ENCODE data around the gene MED12.
A peak's percentile ranks its signal among the peaks of the same experiment; 100 is the strongest.
"Not testable (repeated sequence)": the region's sequence is repeated elsewhere in the genome, so short reads cannot be mapped to it uniquely, and the experiment has no call there.

Gene MED12

DNA sequence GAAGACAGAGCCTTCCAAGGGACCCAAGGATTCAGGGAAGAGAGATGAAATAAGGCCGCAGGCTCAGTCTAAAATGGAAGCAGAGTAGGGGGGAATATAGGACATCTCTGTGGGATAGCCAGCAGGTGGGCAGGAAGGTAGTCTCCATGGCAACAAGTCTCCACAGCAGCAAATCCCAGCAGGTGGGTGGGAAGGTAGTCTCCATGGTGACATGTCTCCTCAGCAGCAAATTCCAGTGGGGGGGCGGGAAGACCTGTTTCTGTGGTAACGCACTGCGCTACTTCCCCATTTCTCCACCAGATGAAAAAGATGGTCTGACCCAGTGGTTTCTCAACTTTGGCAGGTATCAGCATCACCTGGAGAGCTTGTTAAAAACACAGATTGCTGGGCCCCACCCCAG, 44.6 kb downstream of the MED12 start:
- no peak for DNase-seq

DNA sequence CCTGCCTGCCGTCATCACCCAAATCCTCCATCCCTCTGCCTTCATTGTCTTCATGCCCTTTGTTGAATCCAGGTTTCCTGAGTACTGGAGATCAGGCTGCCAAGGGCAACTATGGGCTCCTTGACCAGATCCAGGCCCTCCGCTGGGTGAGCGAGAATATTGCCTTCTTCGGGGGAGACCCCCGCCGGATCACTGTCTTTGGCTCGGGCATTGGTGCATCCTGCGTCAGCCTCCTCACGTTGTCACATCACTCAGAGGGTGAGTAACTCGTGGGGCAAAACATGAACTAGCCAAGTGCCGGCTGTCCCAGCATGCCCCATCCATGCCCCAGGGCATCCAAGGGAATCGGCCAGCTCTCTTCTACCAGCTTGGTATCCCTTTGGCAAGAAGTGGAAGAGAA, 45.7 kb downstream of the MED12 start:
- no peak for DNase-seq

DNA sequence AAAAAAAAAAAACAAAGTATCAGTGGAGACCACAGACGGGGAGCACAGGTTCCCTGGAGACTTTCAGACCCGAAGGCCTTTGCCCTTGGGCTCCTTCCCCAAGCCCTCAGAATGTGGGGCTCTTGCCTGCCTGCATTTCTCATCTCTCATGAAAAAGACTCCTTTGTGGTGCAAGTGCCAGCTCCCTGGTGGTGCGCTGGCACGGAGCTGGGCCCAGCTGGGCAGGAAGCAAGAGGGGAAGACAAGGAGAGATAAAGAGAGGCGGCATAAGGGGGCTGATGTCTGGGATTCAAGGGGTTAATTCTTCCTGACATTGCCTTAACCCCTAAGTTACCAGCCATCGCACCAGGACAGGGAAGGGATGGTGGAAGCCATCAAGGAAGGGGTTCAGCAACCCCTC, 48.1 kb downstream of the MED12 start:
- DNase-seq, result no peak

DNA sequence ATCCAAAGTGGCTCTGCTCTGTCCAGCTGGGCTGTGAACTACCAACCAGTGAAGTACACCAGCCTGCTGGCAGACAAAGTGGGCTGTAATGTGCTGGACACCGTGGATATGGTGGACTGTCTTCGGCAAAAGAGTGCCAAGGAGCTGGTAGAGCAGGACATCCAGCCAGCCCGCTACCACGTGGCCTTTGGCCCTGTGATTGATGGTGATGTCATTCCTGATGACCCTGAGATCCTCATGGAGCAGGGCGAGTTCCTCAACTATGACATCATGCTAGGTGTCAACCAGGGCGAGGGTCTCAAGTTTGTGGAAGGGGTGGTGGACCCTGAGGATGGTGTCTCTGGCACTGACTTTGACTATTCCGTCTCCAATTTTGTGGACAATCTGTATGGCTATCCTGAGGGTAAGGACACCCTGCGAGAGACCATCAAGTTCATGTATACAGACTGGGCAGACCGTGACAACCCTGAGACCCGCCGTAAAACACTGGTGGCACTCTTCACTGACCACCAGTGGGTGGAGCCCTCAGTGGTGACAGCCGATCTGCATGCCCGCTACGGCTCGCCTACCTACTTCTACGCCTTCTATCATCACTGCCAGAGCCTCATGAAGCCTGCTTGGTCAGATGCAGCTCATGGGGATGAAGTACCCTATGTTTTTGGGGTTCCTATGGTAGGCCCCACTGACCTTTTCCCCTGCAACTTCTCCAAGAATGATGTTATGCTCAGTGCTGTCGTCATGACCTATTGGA, 48.8 kb downstream of the MED12 start:
- DNase-seq, result no peak

DNA sequence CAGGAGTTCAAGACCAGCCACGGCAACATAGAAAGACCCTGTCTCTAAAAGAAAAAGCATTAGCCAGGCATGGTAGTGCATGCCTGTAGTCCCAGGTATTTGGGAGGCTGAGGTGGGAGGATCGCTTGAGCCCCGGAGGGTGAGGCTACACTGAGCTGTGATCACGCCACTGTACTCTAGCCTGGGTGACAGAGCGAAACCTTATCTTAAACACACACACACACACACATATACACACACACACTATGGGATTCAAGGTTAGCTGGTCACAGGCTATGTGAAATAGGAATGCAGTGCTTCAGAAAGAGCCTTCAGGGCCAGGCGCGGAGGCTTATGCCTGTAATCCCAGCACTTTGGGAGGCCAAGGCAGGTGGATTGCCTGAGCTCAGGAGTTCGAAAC, 49.7 kb downstream of the MED12 start:
- no peak for DNase-seq

DNA sequence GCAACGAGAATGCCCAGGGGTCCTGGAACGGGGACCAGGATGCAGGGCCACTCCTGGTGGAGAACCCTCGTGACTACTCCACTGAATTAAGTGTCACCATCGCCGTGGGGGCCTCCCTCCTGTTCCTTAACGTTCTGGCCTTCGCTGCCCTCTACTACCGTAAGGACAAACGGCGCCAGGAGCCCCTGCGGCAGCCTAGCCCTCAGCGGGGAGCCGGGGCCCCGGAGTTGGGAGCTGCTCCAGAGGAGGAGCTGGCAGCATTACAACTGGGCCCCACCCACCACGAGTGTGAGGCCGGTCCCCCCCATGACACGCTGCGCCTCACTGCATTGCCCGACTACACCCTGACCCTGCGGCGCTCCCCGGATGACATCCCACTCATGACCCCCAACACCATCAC, 51.2 kb downstream of the MED12 start:
- DNase-seq, result no peak

DNA sequence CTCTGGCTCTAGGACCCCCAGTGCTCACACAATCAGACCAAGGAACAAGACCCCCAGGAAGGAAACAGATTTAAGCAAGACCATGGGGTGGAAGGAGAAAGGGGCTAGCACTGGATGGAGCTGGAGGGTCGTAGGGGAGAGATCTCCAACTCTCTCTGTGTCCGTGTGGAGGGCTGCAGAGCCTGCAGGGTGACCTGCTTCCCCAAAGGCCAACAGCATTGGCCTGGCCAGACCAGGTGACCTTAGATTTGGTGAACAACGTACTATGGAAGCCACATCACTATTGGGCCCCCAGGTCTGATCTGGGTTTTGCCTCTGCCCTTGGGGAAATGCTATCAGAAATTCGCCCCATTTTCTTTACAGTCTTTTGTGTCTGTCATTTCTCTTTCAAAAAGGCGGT, 52.3 kb downstream of the MED12 start:
- no peak for DNase-seq

DNA sequence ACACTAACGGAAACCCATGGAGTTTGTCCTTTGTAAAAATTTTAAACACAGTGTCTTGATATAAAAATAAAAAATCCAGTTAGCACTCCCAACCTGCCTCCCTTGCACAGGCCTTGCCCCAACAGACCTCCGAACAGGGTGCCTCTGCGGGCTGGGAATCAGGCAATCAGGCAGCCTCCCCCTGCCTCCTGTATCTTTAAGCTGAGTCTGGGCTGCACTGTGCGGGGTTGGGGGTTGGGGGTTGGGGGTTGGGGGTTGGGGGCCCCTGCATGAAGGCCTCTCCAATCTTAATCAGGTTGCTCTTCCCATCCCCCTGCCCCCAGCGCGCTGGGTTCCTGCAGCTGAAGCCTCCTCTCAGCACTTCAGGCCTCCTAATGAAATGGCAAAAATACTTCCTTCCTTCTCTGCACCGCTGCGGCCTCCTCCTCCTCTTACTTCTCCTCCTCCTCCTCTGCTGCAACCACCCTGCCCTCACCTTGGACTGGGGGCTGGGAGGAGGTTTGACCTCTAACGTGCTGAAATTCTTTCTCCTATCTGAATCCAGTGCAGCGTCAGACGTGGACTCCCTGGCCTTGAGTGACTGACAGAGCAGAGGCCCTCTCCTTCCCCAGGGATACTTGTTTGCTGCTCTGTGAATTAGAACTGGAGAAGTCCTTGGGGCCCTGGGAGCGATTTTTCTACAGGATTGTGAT, 52.9 kb downstream of the MED12 start:
- no peak for DNase-seq

DNA sequence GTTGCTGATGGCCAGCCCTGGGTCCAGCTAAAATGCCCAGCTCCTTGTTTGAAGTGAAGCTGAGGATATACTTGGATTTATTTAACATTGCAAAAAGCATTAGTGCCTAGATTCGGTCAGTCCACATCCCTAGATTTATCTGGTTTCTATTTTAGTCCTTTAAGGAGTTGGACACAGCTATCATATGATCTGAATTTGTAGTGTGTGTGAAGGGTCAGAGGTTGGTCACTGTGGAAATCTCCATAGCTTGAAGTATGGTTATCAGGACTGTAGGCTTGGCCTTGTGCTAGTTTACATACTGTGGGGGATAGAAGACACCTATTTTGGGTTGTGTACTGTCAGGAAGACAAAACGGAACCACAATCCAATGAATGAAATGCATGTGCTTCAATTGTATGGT, 55.0 kb downstream of the MED12 start:
- DNase-seq, result no peak

DNA sequence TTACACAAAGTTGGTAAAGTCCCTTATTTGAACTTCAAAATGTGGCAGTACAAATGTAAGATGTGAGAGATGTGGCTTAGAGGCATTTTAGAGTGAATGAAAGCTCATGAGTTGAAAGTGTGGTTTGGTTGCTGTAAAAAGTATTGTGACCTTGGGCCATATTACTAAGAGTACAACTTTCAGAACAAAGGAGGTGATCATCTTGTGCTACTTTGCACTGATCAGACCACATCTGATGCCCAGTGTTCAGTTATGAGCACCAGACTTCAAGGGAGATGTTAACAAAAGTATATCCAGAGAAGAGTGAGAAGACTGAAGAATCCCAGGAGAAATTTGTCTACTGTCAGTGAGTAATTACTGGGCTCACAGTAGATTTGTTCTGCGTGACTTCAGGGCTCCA, 56.4 kb downstream of the MED12 start:
- no peak for DNase-seq

DNA sequence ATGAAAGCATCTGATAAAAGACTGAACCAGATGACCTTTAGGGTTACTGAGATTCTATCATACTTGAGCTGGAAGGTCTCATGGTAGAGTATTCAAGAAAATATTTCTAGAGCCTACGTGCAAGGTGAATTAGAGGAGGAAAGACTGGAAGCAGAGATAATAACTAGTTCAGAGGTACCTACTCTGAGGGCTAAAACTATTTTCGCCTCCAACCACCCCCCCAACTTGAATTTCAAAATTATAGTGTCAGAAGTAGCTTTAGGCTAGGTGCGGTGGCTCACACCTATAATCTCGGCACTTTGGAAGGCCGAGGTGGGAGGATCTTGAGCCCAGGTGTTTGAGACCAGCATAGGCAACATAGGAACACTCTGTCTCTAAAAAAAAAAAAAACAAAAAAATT, 57.1 kb downstream of the MED12 start:
- DNase-seq, result no peak

DNA sequence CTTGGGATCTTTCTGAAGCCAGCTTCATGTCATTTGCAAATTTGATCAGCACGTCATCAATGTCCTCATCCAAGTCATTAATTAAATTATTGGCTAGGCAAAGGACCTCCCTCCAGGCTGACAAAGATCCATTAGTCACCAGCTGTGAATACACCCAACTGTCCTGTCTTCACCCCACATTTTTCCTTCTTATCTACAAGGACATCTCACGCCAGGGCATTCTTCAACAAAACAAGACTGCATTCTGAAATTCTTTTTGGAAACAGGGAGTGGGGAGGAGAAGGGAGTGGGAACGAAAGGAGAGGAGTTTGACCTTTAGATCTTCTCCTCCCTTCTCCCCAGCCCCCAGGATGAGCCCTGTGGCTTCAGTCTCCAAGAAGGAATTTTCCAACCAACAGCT, 58.9 kb downstream of the MED12 start:
- DNase-seq, result no peak

DNA sequence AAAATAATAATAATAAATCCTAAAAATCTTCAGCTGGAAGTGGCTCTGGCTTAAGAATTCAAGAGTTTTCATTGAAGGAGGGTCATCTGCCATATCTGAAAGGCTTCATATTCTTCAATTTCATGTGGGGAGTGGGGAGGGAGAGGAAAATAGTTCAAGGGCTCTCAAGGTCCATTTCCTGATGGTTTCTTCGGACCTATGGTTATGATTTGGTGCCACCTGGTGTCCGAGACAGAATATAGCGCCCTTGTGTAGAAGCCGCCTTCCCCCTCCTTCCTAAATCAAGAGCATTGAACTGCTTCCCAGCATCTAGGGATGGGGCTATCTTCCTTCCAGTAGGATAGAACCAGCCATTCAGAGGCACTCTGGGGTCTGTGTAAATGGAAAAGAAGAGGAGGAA, 60.5 kb downstream of the MED12 start:
- peak; percentile 33 for DNase-seq

DNA sequence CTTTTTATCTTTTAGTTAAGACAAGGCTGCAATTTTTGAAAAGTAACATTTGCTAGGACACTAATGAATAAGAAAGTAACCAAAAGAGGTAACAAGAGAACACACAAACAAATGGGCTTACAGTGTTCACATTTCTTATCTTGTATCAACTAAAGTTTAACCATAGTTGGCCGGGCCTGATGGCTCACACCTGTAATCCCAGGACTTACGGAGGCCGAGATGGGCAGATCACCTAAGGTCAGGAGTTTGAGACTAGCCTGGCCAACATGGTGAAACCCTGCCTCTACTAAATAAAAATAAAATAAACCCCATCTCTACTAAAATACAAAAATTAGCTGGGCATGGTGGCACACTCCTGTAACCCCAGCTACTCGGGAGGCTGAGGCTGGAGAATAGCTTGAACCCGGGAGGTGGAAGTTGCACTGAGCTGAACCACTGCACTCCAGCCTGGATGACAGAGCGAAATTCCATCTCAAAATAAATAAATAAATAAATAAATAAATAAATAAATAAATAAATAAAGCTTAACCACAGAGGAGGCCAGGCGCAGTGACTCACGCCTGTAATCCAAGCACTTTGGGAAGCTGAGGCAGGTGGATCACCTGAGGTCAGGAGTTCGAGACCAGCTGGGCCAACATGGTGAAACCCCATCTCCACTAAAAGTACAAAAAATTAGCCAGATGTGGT, 62.3 kb downstream of the MED12 start:
- not testable (repeated sequence) for DNase-seq

DNA sequence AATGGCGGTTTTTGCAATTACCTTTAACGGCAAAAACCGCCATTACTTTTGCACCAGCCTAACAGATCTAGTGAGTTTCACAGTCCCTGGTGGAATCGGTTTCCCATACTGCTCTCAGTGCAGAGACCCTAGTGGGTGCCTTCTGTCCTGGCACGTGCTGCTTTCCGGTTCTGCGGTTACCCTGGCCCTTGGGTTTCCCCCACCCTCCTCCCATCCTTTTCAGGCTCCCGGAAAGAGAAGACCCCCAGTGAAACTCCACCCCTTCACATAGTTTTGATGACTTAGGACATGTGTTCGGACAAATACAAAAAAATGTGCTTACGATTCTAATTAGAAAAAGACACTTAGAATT, 63.1 kb downstream of the MED12 start:
- peak; percentile 60 for DNase-seq

DNA sequence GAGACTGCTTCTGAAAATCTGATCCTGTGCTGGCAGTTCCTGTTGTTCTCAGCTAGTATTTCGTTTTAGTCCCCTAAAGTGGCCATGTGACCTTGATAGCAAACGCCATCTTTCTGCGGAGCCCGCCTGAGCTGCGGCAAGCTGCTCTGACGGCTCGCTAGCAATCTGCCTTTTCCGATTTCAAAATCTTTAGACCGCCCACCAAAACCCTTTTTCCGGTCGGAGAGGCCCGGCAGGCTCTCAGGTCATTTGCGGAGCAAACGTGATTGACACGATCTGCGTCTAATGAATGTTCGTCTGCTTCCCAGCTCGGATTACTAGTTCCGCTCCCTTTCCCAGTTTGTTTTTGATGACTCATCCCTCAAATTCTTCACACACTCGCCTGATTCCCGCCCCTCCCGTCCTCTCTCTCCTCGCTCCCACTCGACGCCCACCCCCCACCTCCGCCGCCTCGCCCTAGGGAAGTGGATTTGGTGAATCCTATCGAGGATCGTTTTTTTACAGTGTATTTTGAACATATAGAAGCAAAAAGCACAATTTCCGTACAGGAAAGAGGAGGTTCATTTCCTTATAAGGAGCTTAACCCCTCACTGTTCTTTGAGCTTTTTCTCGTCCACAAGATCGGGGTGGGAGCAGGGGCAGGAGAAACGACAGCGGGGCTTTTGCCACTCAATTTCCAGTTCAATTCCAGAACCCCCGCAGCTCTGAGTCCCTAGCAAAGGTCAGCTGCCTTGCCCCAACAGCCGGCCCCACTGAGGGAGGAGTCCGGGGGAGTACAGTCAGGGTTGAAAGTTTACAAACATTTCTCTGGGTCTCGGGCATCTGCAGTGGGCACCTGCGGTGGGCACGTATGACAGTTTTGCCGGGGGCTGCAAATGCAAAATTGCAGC, 63.8 kb downstream of the MED12 start:
- peak; percentile 64 for DNase-seq

DNA sequence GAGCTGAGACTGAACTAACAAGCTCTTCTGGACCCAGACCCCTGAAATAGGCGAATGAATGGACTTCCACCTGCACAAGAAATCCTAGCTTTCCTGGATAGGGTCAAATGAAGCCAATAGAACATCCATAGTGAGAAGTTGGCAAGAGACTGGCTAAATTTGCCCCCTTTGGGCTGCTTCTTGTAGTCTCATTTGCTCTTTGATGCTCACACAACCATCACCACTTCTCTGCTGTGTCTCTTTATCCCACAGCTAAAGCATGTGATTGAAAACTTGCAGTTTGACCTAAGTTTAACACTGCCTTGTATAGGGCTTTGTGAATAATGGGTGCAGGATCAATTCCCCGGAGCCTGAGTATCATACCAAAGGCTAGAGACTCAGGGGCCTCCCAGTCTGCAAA, 64.5 kb downstream of the MED12 start:
- no peak for DNase-seq

DNA sequence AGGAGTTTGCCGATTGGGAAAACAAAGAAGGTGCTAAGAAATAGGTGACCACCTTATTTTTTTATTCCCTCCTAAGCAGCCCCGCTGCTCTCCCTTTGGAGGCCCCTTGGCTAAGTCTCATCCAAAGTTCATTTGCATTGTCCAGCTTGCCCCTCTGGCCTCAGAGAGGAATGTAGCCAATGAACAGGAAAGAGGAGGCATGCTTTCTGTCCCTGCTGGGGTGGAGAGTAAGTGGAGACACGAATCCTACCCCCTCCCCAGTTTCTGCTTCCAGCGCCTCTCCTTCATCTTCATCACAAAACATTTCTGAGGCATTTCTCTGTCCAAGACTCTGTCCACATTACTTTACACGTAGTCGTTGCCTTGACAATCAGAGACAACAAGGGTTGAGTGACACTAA, 64.9 kb downstream of the MED12 start:
- peak; percentile 44 for DNase-seq

DNA sequence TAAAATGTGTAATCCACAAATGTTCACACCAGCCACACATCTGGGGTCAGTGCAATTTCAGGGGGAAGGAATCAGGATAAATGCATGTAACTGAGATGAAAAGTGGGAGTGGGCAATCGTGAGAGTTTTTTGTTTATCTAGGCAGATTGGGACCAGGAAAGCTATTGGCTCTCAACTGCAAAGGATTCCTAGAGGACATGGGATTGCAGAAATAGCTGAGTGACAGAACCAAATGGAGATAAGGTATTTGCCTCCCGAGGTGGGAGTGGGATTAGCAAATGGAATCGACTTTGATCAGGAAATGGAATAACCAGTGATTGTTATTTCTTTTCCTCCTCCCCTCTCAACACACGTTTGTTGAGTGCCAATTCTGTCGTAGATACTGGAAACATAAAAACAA, 65.7 kb downstream of the MED12 start:
- DNase-seq, result no peak

DNA sequence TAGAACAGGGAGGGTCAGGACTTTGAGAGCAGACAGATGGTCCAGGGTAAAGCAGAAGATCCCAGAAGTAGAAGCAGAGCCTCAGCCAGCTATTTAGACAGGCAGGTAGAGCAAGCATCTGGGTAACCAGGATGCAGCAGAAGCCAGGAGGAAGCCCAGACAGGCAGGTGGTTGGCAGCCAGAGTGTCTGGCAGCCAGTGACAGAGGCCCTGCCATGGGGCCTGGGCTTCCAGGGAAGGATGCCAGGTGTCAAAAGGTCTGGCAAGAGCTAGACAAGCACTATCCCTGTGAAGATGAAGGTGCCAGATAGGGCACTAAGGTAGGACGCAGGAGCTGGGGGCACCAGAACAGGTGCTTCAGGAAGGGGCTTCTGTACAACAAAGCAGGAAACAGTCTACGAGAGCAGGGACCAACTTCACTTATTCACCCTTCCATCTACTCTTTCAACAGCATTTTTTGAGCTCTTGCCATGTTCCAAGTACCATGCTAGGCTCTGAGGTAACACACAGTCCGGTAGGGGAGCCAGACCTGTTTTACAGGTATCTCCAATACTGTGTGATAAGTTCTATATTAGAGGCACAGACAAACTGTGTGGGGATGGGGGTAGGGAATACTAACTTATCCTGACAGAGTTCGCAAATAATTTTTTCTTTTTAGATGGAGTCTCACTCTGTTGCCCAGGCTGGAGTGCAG, 66.6 kb downstream of the MED12 start:
- DNase-seq, result no peak

DNA sequence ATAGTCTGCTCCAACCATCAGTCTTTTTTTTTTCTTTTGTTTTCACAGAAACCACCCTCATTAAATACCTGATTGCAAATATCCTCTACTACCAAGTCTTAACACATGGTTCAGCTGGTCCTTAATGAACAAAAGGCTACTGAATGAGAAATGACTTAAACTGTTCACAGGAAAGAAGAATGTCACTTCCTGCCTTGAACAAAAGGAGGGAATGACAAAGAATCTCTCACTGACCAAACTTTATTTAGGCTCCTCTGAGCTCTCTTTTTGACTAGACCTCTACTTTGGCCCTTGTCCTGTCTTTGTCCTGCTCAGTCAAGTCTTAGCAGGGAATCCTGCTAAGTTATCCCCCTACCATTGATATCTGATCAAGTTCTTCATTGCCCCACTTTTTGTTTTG, 72.9 kb downstream of the MED12 start:
- no peak for DNase-seq
